Epithelial cell of esophagus (primary cell): Measurements from ENCODE around the gene NRBP1.

Source experiments
- DNase-seq: peaks from one replicate; pipeline ENCODE4 v3.0.0; 2010; ENCODE audit warnings: low read depth
- H3K4me3 ChIP-seq: 2 replicates; pipeline ENCODE4 v1.5.1; 2011; ENCODE audit warnings: mild to moderate bottlenecking, low read length, control low read depth
- TF ChIP-seq, protein P1 (sequence below): IDR thresholded peaks from 2 replicates; pipeline ENCODE4 v1.5.1; 2011; ENCODE audit warnings: low read depth, mild to moderate bottlenecking, low read length, control low read depth, inconsistent platforms; ENCODE audit not compliant: insufficient read depth; ENCODE audit errors: missing control alignments

The NRBP1 gene

DNA sequence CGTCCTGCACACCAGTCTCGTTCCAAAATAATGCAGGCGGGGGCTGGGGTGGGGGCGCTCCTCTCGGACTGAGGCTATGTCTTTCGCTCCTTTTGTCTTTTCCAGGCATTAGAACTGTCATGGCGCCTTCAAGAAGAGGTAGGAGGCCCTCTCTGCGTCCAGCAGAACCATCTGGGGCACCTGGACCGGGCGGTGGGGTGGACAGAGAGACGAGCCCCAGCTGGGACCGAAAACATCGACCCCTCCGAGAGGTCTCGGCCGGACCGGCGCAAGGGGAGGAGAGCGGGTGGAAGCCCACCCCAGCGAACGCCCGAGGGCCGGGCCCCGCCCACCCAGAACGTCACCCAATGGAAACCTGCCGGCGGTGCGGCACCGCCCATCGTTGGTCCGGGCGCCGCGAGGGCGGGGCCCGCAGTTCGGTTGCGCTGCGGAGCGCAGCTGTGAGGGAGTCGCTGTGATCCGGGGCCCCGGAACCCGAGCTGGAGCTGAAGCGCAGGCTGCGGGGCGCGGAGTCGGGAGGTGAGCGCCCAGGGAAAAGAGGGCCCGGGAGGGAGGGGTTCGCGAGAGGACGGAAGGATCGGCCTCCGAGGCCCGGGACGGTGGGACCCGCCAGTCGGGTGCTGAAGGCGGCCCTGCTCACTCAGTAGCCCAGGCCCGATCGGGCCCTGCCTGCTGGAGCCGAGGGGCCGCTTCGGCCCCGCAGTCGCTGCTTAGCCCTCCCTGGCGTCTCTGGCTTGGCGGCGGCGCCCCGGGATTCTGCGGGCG lies at the start of gene NRBP1:
Gene NRBP1 (plus strand): TSS at position 419 of the 765 bp plus-strand sequence. CDS start 4,643 bp downstream, outside the sequence.
- H3K4me3 ChIP-seq: peak within 1 kb of the TSS; percentile 85
- DNase-seq: peak; percentile 90
- TF ChIP-seq, protein P1, sequence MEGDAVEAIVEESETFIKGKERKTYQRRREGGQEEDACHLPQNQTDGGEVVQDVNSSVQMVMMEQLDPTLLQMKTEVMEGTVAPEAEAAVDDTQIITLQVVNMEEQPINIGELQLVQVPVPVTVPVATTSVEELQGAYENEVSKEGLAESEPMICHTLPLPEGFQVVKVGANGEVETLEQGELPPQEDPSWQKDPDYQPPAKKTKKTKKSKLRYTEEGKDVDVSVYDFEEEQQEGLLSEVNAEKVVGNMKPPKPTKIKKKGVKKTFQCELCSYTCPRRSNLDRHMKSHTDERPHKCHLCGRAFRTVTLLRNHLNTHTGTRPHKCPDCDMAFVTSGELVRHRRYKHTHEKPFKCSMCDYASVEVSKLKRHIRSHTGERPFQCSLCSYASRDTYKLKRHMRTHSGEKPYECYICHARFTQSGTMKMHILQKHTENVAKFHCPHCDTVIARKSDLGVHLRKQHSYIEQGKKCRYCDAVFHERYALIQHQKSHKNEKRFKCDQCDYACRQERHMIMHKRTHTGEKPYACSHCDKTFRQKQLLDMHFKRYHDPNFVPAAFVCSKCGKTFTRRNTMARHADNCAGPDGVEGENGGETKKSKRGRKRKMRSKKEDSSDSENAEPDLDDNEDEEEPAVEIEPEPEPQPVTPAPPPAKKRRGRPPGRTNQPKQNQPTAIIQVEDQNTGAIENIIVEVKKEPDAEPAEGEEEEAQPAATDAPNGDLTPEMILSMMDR: no peak

DNA sequence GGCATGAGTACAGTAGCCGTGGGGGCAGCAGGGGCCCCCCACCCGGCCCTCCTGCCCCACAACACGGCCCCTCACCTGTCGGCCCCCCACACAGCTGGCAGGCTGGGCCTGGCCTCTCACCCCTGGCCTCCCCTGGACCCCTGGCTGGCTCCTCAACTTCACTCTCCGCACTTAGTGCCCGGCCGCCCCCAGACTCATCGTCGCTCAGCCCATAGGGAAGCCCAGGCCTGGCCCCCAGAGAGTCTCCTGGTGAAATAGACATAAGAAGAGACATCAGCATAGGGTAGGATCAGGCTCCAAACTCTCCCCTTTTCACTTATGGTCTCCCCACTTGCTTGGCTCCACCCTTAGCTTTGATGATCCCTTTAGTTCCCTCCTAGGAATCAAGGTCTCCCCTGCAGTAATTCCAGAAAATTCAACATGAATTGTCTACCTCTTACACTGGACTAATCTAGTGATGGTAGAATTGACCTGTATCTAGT lies 49.6 kb upstream of the NRBP1 start:
- DNase-seq: no peak
- H3K4me3 ChIP-seq: peak overlapping the region; percentile 74
- TF ChIP-seq, protein P1: no peak

DNA sequence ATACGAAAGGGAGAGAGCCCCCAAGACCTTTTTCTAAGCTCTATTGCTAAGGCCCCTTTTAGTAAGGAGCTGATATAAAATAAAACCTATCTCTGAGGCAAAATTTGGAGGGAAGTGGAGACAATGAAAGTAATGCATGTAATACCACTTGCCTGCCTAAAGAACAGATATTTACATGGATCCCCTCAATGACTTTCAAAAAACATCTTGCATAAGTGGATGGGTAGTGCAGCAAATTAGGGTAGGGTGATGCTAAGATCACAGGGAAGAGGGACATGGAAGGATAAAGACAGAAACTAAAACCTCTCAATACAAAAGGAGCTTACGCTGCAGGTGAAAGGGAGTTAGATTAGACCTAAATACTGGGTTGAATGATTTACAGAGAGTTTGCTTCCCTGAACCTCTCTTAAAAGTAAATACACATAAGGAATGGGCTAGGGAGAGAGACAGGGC lies 49.0 kb upstream of the NRBP1 start:
- H3K4me3 ChIP-seq: peak overlapping the region; percentile 74
- no peak for DNase-seq
- TF ChIP-seq, protein P1: no peak

DNA sequence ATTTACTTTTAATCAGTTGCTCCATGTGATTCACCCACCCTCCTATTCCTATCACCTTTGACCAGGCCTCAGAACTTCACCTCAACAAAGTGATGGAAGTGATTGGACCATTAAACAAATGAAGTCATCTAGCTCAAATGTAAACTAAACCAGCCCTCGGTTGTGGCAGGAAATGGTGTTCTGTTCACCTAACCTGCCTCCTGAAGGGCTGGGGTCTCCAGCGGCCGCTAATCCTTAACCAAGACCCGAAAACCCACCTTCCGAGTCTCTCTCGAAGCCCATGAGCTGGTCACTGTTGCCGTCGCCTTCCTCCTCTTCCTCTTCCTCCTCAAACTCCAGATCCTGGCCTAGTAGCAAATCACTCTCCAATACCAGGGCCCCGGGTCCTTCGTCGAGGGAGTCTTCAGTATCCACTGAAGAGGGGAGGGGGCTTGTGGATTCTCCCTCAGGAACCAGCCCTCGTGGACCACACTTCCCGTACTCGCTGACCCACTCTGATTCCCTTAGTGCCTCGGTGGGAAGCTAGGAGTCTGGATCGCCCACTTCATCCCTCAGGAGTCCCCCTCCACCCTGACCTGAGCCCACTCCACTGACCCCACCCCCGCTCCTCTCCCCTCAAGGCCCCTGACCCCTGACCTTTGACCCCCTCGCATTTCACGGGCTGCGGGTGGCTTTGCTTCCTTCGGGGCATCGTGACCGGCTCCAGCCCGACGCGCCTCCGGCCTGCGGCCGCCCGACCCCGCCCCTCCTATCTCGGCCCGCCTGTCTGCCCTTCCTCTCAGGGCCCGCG lies 48.4 kb upstream of the NRBP1 start:
- peak overlapping the region; percentile 74 for H3K4me3 ChIP-seq
- TF ChIP-seq, protein P1: no peak
- peak; percentile 37 for DNase-seq

DNA sequence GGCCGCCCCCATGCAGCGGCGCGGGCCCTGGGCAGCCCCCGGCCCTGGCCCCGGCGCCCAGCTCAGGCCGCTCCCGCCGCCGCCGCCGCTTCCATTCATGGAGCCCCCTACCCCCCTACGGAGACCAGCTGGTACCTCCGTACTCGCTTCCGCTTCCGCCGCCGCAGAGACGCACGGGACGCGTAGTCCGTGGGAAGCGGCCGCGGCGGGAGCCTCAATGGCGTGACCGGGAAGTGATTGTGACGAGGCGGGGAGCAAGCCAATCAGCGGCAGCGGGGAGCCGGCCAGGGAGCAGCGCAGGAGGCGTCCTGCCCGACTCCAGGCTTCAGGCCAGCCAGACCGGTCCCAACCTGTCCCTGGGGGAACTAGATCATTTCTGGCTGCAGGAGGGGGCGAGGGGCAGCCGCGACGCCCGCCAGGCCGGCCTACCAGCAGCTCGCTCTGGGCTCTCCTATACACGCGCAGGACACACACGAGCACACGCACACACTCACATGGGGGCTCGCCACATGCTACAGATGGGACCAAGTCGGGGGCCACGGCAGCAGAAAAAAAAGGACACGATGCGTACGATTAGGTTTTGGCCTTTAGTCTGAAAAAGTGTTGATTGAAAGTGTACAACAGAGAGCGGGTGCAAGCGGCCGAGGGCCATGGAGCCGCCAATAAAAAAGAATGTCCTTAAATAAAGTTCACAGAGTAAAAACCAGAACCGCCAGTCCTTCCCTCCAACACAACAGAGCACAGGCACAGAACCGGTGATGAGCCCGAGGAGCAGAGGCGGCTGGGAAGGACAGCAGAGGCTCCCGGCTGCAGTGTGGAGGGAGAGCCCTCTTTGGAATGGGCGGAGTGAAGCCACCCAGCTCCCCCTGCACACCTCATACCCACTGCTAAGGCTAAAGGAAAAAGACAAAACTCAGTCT lies 47.5 kb upstream of the NRBP1 start, which contains the start of gene ZNF513:
Gene ZNF513 (minus strand): TSS at position 109 of the 920 bp plus-strand sequence. CDS start 208 bp downstream, outside the sequence.
- H3K4me3 ChIP-seq: peak within 1 kb of the TSS; percentile 74

More for the DNA sequence above, 47.5 kb upstream of the NRBP1 start, which contains the start of gene ZNF513:
- TF ChIP-seq, protein P1: no peak
- DNase-seq: peak; percentile 98
